Thyroid gland (tissue), 4 donors: Measurements from ENCODE around the gene MYH2. TPM values are rescaled to one million over a fixed set of nuclear protein-coding genes. Genes with fewer than 3 reads are reported as not detected.

Source experiments
- DNase-seq, 2 donors: peaks; one replicate each; pipeline ENCODE4 v3.0.0-alpha.2; 2019
- H3K27ac ChIP-seq, 3 donors: fragments of 200-600 bp; sonication (generic); 1 replicate in 2 of 3; 2 replicates in 1 of 3; pipeline ENCODE4 v1.5.1; 2016 to 2019; ENCODE audit warnings: mild to moderate bottlenecking in 1 of 3, moderate library complexity in 1 of 3
- H3K27me3 ChIP-seq: fragments of 200-600 bp; sonication (generic); one replicate; pipeline ENCODE4 v1.5.1; 2019
- H3K36me3 ChIP-seq, 2 donors: fragments of 200-600 bp; sonication (generic); one replicate each; pipeline ENCODE4 v1.5.1; 2016 to 2019
- H3K4me1 ChIP-seq, 2 donors: fragments of 200-600 bp; sonication (generic); one replicate each; pipeline ENCODE4 v1.5.1; 2017 to 2019
- H3K4me3 ChIP-seq, 3 donors: fragments of 200-600 bp; sonication (generic); replicated peaks in 1 of 3; 1 replicate in 2 of 3; 2 replicates in 1 of 3; pipeline ENCODE4 v1.5.1; 2016; ENCODE audit warnings: mild to moderate bottlenecking in 1 of 3
- H3K9me3 ChIP-seq: fragments of 200-600 bp; sonication (generic); one replicate; pipeline ENCODE4 v1.5.1; 2017
- POLR2A ChIP-seq, 2 donors: fragments of 450-650 bp; IDR thresholded peaks; one replicate each; pipeline ENCODE4 v1.6.1; 2017; ENCODE audit warnings: antibody characterized with exemption in 2 of 2, mild to moderate bottlenecking in 2 of 2, moderate library complexity in 1 of 2
- WGBS, 2 donors: methylation state at CpG; one replicate each; pipeline ENCODE4 v1.1.5; 2017; 5-methylcytosine and 5-hydroxymethylcytosine counted together
- intact Hi-C: fragments of 100-400 bp; cut with DNase I; formaldehyde crosslinking; loops from one replicate; pipeline ENCODE4 v1.15.1; 2023
- total RNA-seq, 4 donors: library from RNA; depleted of rRNA; stranded (reverse); fragments of >200 nt; gene quantifications; one replicate each; pipeline ENCODE4 v1.2.3, GENCODE V29; 2016
- TF ChIP-seq, protein P1 (sequence below), 6 experiments: fragments of 200-600 bp in 3 of 6; fragments of 450-650 bp in 3 of 6; sonication (generic) in 3 of 6; IDR thresholded peaks; one replicate each; pipeline ENCODE4 v1.5.1; 2016 to 2019; ENCODE audit warnings: antibody characterized with exemption in 6 of 6, mild to moderate bottlenecking in 2 of 6, inconsistent platforms in 1 of 6, moderate library complexity in 1 of 6

The MYH2 gene
- total RNA-seq, 4 donors from 2014 or later, result not detected

DNA sequence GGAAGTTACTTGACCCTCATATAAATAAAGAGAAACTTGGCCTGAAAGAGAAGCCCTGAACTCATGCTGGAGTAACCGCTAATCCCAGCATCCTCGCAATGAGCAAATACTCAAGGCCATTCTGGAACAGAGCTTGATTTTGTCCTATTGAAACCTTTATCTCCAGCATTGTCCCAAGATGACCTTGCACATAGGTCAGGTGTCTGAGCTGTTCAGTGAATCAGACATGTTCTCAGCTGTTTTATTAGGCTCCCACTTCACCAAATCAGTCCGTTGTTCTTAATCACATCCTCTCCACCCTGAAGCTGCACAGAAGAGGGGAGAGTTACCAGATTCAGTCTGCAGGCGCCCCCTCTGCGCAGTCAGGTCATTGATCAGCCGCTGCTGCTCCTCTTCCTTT lies 22.0 kb downstream of the MYH2 start:
- 78% methylated on average over 6 of the region's 6 CpGs for WGBS, 2 donors
- TF ChIP-seq, protein P1, sequence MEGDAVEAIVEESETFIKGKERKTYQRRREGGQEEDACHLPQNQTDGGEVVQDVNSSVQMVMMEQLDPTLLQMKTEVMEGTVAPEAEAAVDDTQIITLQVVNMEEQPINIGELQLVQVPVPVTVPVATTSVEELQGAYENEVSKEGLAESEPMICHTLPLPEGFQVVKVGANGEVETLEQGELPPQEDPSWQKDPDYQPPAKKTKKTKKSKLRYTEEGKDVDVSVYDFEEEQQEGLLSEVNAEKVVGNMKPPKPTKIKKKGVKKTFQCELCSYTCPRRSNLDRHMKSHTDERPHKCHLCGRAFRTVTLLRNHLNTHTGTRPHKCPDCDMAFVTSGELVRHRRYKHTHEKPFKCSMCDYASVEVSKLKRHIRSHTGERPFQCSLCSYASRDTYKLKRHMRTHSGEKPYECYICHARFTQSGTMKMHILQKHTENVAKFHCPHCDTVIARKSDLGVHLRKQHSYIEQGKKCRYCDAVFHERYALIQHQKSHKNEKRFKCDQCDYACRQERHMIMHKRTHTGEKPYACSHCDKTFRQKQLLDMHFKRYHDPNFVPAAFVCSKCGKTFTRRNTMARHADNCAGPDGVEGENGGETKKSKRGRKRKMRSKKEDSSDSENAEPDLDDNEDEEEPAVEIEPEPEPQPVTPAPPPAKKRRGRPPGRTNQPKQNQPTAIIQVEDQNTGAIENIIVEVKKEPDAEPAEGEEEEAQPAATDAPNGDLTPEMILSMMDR (IDR thresholded peaks at IDR 0.05), result no peak
- TF ChIP-seq POLR2A (IDR thresholded peaks at IDR 0.05), result no peak
- intact Hi-C loops, result no loop called here

GRCh38 chr17:10526517-10526916 lies 22.9 kb downstream of the MYH2 start:
- H3K27ac ChIP-seq, result no peak overlapping the region
- no peak for DNase-seq
- WGBS, 2 donors, result 88 to 94% methylated on average over 11 of the region's 11 CpGs
- H3K9me3 ChIP-seq, result no peaks in the 10 kb centered on the region
- no peaks in the 10 kb centered on the region for H3K27me3 ChIP-seq
- intact Hi-C loops, result no loop called here
- H3K4me3 ChIP-seq, result no peak overlapping the region
- TF ChIP-seq POLR2A (IDR thresholded peaks at IDR 0.05), result no peak
- TF ChIP-seq, protein P1 (IDR thresholded peaks at IDR 0.05), result no peak
- H3K4me1 ChIP-seq, result no peaks in the 10 kb centered on the region
- H3K36me3 ChIP-seq, result no peaks in the 10 kb centered on the region

More for the DNA sequence above, 22.0 kb downstream of the MYH2 start:
- Histone ChIP-seq H3K27me3 (no peaks in the 10 kb centered on the region), H3K36me3 (no peaks in the 10 kb centered on the region), H3K4me3 (no peak overlapping the region), H3K4me1 (no peaks in the 10 kb centered on the region), H3K9me3 (no peaks in the 10 kb centered on the region), H3K27ac (no peak overlapping the region)
- no peak for DNase-seq

GRCh38 chr17:10523064-10523463 lies 26.4 kb downstream of the MYH2 start:
- no peak overlapping the region for H3K27ac ChIP-seq
- TF ChIP-seq POLR2A (IDR thresholded peaks at IDR 0.05), result no peak
- TF ChIP-seq, protein P1 (IDR thresholded peaks at IDR 0.05), result no peak
- 90 to 91% methylated on average over 7 of the region's 7 CpGs for WGBS, 2 donors
- H3K36me3 ChIP-seq, result no peaks in the 10 kb centered on the region
- H3K9me3 ChIP-seq, result no peaks in the 10 kb centered on the region
- no peaks in the 10 kb centered on the region for H3K27me3 ChIP-seq
- no peak overlapping the region for H3K4me3 ChIP-seq
- intact Hi-C loops, result no loop called here
- no peaks in the 10 kb centered on the region for H3K4me1 ChIP-seq
- DNase-seq, result no peak

- Histone ChIP-seq H3K4me3 (no peak overlapping the region), H3K4me1 (no peaks in the 10 kb centered on the region), H3K27ac (no peak overlapping the region), H3K36me3 (no peaks in the 10 kb centered on the region), H3K9me3 (no peaks in the 10 kb centered on the region), H3K27me3 (no peaks in the 10 kb centered on the region)
- intact Hi-C loops, result no loop called here
- TF ChIP-seq, protein P1 (IDR thresholded peaks at IDR 0.05), result no peak
- no peak for TF ChIP-seq POLR2A (IDR thresholded peaks at IDR 0.05)
- DNase-seq, result no peak
Measured at GRCh38 chr17:10521949-10522348, 27.5 kb downstream of the MYH2 start.

GRCh38 chr17:10518271-10519037 lies 31.0 kb downstream of the MYH2 start, which contains the start of gene MYH1:
Gene MYH1 (minus strand): TSS chr17:10518542. CDS start chr17:10516642, 1,900 bp downstream.
- WGBS, 2 donors, result 77 to 80% methylated on average over 11 of the region's 11 CpGs
- H3K27ac ChIP-seq, result no peak within 1 kb of the TSS
- no peaks in the 10 kb centered on the region for H3K27me3 ChIP-seq
- no peaks in the 10 kb centered on the region for H3K9me3 ChIP-seq
- no peak for TF ChIP-seq POLR2A (IDR thresholded peaks at IDR 0.05)
- TF ChIP-seq, protein P1 (IDR thresholded peaks at IDR 0.05), result no peak
- intact Hi-C loops, result no loop called here
- no peaks in the 10 kb centered on the region for H3K36me3 ChIP-seq
- DNase-seq, result no peak
- H3K4me3 ChIP-seq, result no peak within 1 kb of the TSS
- H3K4me1 ChIP-seq, result no peaks in the 10 kb centered on the region
